GM08714 (cell line): ENCODE data around the gene MICAL1.
A peak's percentile ranks its signal among the peaks of the same experiment; 100 is the strongest.

Experiments used
- H3K4me3 ChIP-seq: fragments of 200-500 bp; sonication (Bioruptor generic); 2 replicates; pipeline ENCODE4 v1.5.1; 2014; ENCODE audit warnings: mild to moderate bottlenecking, low read length, inconsistent platforms
- ZNF274 ChIP-seq: IDR thresholded peaks from 2 replicates; pipeline ENCODE4 v1.6.1; 2012; ENCODE audit warnings: mild to moderate bottlenecking, low read depth, low read length

The MICAL1 gene

DNA sequence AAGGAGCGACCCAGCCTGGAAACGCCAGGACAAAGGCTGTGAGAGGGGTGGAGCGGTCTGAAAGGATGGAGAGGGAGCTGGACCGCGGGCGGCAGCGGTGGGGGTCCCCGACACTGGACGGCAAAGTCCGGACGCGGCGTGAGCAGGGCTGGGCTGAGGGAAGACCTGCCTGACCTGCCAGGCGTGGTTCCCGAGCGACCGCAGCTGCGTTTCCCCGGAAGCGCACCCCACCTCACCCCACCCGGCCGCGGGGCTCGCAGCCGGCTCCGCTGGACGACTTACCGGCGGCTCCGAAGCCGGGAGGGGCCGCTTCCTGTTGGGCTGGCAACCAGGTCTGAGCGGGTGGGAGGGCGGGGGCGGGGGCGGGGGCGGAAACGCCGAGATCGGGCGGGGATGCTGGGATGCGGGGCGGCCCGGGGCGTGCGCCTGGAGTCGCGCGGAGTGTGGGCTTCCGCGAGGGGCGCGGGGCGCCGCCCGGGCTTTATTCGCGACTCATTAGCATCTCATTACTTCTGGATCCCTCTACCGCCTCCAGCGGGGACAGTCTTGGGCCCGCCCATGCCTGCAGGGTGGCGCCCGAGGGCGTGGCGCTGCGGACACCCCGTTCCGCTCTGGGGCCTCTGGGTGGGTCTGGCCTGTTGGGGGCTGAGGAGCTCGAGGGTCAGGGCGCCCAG lies at the start of gene MICAL1:
TSS of gene MICAL1 (minus strand) at position 336 of the 674 bp plus-strand sequence. CDS start 1,576 bp downstream, outside the sequence.
- TF ChIP-seq ZNF274 = no peak
- peak within 1 kb of the TSS; percentile 90 for H3K4me3 ChIP-seq

DNA sequence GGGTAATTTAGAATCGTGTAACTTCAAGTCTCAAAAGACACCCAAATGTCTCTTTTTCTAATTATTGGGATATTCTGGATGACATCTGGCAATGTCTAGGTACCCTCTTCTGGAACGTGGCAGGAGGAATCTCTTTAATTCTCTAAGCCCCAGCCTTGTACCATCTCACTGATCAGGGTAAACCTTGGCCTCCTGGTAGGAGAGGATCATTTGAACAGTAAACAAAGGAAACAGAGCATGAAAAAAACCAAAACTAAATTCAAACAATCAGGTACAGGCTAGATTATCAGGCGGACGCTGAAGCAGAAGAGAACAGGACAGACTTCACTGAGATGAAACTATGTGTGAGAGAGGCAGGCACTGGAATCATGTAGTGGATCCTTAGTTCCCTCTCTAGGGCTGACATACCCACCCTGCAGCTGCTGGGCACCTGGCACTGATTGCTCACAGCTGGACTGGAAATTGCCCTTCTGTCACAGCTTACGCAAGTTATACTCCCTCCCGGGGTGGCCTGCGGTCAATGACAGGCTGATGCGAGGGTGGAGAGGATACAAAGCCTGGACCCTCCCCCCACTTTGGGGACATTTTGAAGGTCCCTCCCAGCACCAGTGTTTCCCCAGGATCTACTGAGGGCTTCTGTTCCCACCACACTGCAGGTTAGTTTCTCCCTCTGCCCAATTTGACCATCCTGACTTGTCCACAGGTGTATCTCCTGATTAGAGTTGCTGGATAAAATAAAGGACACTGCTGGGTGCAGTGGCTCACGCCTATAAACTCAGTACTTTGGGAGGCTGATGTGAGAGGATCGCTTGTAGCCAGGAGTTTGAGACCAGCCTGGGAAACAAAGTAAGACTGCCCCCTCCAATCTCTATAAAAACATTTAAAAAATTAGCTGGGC lies 48.0 kb upstream of the MICAL1 start:
- no peak overlapping the region for H3K4me3 ChIP-seq
- TF ChIP-seq ZNF274 = no peak

DNA sequence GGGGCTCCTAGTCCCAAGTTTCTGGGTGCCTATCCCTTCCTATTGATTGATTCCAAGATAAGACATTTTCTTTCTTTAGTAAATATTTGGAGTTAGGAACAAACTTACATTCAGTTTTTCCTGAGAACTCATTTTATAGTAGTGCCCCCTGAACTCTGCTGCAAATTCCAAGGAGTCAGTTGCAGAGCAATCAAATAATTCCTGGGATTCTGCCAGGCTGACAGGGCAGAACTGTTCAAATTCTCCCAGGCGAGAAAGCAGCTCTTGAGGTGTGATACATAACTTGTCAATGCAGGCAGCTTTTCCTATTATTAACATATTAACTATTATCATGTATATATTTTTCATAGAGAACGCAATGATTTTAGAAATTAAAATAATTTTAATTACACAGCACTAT lies 43.4 kb upstream of the MICAL1 start:
- no peak overlapping the region for H3K4me3 ChIP-seq
- TF ChIP-seq ZNF274 = no peak

GRCh38 chr6:109498052-109498451 lies 42.5 kb upstream of the MICAL1 start:
- no peak overlapping the region for H3K4me3 ChIP-seq
- TF ChIP-seq ZNF274 = no peak

- TF ChIP-seq ZNF274 = no peak
- H3K4me3 ChIP-seq = no peak overlapping the region
These were observed 40.6 kb upstream of the MICAL1 start for GRCh38 chr6:109496036-109496772.

DNA sequence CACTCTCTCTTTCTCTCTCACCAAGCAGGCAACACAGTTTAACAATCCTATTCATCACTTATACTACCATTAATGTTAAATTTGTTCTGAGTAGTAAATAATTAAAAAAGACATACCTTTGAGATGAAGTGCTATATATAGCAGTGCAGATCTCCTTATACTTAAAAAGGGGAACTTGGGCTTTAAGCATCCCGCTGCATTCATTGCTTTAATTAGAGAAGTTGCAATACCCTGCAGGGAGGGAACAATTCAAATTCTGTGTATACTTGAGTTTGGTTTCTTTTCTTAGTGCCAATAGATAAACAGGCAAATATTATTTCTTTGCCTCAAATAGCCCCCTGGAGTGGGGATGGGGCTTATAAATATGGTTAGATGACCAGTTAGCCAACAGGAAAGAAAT lies 38.3 kb upstream of the MICAL1 start:
- no peak for TF ChIP-seq ZNF274
- no peak overlapping the region for H3K4me3 ChIP-seq

- no peak for TF ChIP-seq ZNF274
- H3K4me3 ChIP-seq = no peak overlapping the region
These were observed 35.8 kb upstream of the MICAL1 start for GRCh38 chr6:109491207-109491938.

- no peak overlapping the region for H3K4me3 ChIP-seq
- TF ChIP-seq ZNF274 = no peak
These were observed 35.1 kb upstream of the MICAL1 start for GRCh38 chr6:109490713-109491112.

DNA sequence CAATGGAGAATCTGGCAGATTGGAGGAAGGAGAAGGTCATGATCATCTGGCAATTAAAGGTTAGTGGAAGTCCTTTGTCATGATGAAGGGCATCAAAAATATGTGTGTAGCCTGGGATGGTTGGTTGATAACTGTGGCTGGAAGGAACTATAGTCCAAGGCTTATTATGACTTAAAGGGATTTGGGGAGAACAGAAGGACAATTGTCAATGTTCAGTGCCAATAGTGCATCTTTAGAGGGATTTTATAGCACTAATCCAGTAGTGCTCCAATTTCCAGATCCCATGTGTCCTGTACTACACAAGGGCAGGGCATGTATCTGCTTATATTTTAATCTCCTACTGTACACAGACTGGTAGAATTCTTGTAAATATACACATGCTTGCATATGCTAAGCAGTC lies 32.4 kb upstream of the MICAL1 start:
- no peak for TF ChIP-seq ZNF274
- H3K4me3 ChIP-seq = no peak overlapping the region

- no peak for TF ChIP-seq ZNF274
- no peak overlapping the region for H3K4me3 ChIP-seq
These were observed 30.5 kb upstream of the MICAL1 start for GRCh38 chr6:109486068-109486467.

- no peak overlapping the region for H3K4me3 ChIP-seq
- TF ChIP-seq ZNF274 = no peak
These were observed 29.8 kb upstream of the MICAL1 start for GRCh38 chr6:109485266-109485935.

- TF ChIP-seq ZNF274 = no peak
- no peak overlapping the region for H3K4me3 ChIP-seq
These were observed 28.6 kb upstream of the MICAL1 start for GRCh38 chr6:109484122-109484521.

DNA sequence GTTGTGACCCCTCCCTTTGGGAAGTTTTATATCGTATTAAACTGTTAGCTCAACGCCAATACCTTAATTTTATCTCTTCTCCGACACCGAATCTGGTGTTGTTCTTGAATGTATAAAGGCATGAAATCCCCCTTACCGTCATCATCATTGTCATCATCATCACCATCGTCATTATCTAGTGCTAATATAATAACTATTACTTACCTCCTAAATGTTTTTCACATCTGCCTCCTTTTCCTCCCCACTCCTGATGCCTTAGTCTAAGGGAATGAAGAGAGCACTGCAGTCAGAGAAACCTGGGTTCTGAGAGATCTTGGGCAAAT lies 28.1 kb upstream of the MICAL1 start:
- H3K4me3 ChIP-seq = peak overlapping the region; percentile 70
- no peak for TF ChIP-seq ZNF274

GRCh38 chr6:109482905-109483734 lies 27.5 kb upstream of the MICAL1 start, which contains the start of gene ZBTB24:
TSS of gene ZBTB24 (minus strand) at chr6:109483219. CDS start at chr6:109482026, 1,193 bp downstream.
- no peak for TF ChIP-seq ZNF274
- peak within 1 kb of the TSS; percentile 96 for H3K4me3 ChIP-seq
